ENCODE results near the gene RBM38. TPM values are rescaled to one million over a fixed set of nuclear protein-coding genes. Genes with fewer than 3 reads are reported as not detected.

Gene RBM38
- total and polyA plus RNA-seq, 2 of the 13 experiments (the other 11 are each of a cell fraction or from before 2014, with no cell fraction given): 24.2 to 34.2 TPM

DNA sequence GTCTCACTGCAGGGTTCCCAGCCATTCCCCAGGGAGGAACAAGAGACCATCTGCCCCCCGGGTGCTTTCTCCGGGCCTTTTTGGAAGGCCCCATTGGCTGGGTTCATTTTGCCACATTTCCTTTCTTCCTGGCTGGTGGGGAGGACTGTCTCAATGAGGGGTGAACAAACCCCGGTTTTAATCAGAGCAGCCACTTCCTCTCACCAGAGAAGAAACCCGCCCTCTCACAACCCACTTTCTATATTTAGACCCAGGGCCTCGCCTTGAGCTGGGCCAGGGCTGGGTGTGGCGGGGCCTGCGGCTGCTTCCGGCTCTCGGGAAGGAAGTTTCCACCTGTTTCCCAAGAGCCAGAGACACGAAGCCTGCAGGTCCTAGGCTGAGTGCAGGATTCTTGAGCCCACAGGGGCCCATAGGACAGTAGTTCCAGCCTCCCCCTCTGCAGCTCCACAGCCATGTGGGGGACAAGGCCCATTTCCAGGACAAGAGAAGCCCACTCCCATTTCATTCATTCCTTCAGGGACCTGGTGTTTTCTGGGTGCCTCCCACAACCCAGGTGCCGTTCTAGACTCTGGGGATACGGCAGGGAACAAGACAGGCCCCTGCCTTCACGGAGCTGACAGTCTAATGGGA lies 41.8 kb downstream of the RBM38 start (continued):
- TF ChIP-seq ZNF460 (CRISPR knock-in tag; IDR thresholded peaks at IDR 0.05; ENCODE audit: borderline replicate concordance) (no peak), AKAP8 (CRISPR knock-in tag; IDR thresholded peaks at IDR 0.05) (no peak), ESRRA (CRISPR knock-in tag; IDR thresholded peaks at IDR 0.05; ENCODE audit: low read depth) (no peak), GABPB1 (CRISPR knock-in tag; IDR thresholded peaks at IDR 0.05) (peak; percentile 49), ZNF138 (CRISPR knock-in tag; IDR thresholded peaks at IDR 0.05; ENCODE audit: low read depth) (no peak), ZNF567 (CRISPR knock-in tag; IDR thresholded peaks at IDR 0.05; ENCODE audit: borderline replicate concordance) (no peak), RARA (CRISPR knock-in tag; IDR thresholded peaks at IDR 0.05) (0 out of 2 replicates have a peak, but pooled peaks have one; percentile 10), SALL1 (CRISPR knock-in tag; IDR thresholded peaks at IDR 0.05) (0 out of 2 replicates have a peak, but pooled peaks have one; percentile 18), TFDP1 (CRISPR knock-in tag; IDR thresholded peaks at IDR 0.05; ENCODE audit: borderline replicate concordance) (0 out of 2 replicates have a peak, but pooled peaks have one; percentile 48), KDM5A (IDR thresholded peaks at IDR 0.05; ENCODE audit: borderline replicate concordance, low read length) (no peak), ZNF598 (CRISPR knock-in tag; IDR thresholded peaks at IDR 0.05; ENCODE audit: borderline replicate concordance) (no peak), CBX5 (CRISPR knock-in tag; IDR thresholded peaks at IDR 0.05; ENCODE audit: borderline replicate concordance) (no peak), TBX3 (IDR thresholded peaks at IDR 0.05; ENCODE audit: borderline replicate concordance) (no peak), ZNF644 (CRISPR knock-in tag; IDR thresholded peaks at IDR 0.05; ENCODE audit: low read depth) (no peak), TOPORS (CRISPR knock-in tag; IDR thresholded peaks at IDR 0.05) (no peak), STAT5B (CRISPR knock-in tag; IDR thresholded peaks at IDR 0.05) (no peak), TAF1 (CRISPR knock-in tag; IDR thresholded peaks at IDR 0.05) (0 out of 2 replicates have a peak, but pooled peaks have one; percentile 18), NONO (IDR thresholded peaks at IDR 0.05) (no peak), NONO (CRISPR knock-in tag; conservative IDR thresholded peaks at IDR 0.05) (no peak), ZNF468 (CRISPR knock-in tag; IDR thresholded peaks at IDR 0.05) (no peak), ETV5 (CRISPR knock-in tag; IDR thresholded peaks at IDR 0.05; ENCODE audit: borderline replicate concordance) (peak; percentile 34; the same call in 1 of the 2 replicates)
- TF ChIP-seq, protein P1, sequence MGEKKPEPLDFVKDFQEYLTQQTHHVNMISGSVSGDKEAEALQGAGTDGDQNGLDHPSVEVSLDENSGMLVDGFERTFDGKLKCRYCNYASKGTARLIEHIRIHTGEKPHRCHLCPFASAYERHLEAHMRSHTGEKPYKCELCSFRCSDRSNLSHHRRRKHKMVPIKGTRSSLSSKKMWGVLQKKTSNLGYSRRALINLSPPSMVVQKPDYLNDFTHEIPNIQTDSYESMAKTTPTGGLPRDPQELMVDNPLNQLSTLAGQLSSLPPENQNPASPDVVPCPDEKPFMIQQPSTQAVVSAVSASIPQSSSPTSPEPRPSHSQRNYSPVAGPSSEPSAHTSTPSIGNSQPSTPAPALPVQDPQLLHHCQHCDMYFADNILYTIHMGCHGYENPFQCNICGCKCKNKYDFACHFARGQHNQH (CRISPR knock-in tag; IDR thresholded peaks at IDR 0.05): no peak
- TF ChIP-seq, protein P2, sequence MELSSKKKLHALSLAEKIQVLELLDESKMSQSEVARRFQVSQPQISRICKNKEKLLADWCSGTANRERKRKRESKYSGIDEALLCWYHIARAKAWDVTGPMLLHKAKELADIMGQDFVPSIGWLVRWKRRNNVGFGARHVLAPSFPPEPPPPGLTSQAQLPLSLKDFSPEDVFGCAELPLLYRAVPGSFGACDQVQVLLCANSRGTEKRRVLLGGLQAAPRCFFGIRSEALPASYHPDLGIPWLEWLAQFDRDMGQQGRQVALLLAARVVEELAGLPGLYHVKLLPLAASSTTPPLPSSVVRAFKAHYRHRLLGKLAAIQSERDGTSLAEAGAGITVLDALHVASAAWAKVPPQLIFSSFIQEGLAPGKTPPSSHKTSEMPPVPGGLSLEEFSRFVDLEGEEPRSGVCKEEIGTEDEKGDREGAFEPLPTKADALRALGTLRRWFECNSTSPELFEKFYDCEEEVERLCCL (CRISPR knock-in tag; IDR thresholded peaks at IDR 0.05; ENCODE audit: borderline replicate concordance): no peak
- TF ChIP-seq, protein P3, sequence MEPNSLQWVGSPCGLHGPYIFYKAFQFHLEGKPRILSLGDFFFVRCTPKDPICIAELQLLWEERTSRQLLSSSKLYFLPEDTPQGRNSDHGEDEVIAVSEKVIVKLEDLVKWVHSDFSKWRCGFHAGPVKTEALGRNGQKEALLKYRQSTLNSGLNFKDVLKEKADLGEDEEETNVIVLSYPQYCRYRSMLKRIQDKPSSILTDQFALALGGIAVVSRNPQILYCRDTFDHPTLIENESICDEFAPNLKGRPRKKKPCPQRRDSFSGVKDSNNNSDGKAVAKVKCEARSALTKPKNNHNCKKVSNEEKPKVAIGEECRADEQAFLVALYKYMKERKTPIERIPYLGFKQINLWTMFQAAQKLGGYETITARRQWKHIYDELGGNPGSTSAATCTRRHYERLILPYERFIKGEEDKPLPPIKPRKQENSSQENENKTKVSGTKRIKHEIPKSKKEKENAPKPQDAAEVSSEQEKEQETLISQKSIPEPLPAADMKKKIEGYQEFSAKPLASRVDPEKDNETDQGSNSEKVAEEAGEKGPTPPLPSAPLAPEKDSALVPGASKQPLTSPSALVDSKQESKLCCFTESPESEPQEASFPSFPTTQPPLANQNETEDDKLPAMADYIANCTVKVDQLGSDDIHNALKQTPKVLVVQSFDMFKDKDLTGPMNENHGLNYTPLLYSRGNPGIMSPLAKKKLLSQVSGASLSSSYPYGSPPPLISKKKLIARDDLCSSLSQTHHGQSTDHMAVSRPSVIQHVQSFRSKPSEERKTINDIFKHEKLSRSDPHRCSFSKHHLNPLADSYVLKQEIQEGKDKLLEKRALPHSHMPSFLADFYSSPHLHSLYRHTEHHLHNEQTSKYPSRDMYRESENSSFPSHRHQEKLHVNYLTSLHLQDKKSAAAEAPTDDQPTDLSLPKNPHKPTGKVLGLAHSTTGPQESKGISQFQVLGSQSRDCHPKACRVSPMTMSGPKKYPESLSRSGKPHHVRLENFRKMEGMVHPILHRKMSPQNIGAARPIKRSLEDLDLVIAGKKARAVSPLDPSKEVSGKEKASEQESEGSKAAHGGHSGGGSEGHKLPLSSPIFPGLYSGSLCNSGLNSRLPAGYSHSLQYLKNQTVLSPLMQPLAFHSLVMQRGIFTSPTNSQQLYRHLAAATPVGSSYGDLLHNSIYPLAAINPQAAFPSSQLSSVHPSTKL (CRISPR knock-in tag; IDR thresholded peaks at IDR 0.05): peak; percentile 21; the same call in 1 of the 2 replicates
